ENCODE data around the gene WSB2.

GRCh38 chr12:117986705-117987469 lies 74.1 kb downstream of the WSB2 start:
- TF ChIP-seq CTCF (IDR thresholded peaks at IDR 0.05; ENCODE audit: poor library complexity), result no peak
- no peak for TF ChIP-seq EZH2 (IDR thresholded peaks at IDR 0.05; ENCODE audit: borderline replicate concordance)
